Dermis blood vessel endothelial cell (primary cell): ENCODE data around the gene ERCC8. TPM values are rescaled to one million over a fixed set of nuclear protein-coding genes. Genes with fewer than 3 reads are reported as not detected.
A peak's percentile ranks its signal among the peaks of the same experiment; 100 is the strongest.
"Not testable (repeated sequence)": the region's sequence is repeated elsewhere in the genome, so short reads cannot be mapped to it uniquely, and the experiment has no call there.

Source experiments
- DNase-seq: peaks from one replicate; pipeline ENCODE4 v3.0.0; 2010
- total RNA-seq: library from RNA; depleted of rRNA; stranded (reverse); fragments of >200 nt; gene quantifications from 2 replicates; pipeline ENCODE4 v1.2.3, GENCODE V29; 2014

ERCC8 gene, protein sequence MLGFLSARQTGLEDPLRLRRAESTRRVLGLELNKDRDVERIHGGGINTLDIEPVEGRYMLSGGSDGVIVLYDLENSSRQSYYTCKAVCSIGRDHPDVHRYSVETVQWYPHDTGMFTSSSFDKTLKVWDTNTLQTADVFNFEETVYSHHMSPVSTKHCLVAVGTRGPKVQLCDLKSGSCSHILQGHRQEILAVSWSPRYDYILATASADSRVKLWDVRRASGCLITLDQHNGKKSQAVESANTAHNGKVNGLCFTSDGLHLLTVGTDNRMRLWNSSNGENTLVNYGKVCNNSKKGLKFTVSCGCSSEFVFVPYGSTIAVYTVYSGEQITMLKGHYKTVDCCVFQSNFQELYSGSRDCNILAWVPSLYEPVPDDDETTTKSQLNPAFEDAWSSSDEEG
- 23.3 and 23.9 TPM in 2 replicates for total RNA-seq

DNA sequence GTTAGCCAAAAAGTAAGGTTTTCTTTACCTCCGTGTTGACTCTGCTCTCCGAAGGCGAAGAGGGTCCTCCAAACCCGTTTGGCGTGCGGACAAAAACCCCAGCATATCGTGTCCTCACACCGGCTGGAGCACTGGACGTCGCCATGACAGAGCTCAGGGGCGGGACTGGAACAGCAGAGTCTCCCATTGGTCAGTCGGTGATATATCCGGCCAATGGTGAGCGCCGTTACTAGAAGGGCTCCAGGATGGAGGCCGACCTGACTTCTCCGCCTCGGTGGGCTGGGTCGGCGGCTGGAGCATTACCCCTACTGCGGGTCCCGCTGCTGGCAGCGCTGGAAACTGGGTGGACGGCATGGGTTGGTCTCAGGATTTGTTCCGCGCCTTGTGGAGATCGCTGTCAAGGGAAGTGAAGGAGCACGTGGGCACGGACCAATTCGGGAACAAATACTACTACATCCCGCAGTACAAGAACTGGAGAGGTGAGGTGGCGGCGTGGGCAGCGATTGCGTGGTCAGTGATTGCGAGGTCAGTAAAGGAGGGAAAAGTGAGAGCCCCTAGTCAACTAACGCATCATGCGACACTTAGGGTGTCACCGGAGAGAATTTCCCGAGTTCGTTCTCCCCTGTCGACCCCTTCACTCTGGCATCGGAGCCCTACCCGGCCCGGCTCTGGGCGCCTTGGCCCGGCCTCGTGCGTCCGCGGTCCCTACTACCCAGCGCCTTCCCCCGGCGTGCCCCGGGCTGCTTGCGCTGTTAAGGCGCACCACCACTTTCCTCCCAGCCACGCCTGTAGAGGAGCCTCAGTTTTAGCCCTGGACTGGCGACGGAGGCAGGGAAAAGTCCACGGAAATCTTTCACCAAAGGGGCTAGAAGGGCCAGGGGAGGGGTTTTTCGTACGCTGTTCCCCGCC, at the start of gene ERCC8, which contains the start of gene NDUFAF2:
TSS of gene ERCC8 (minus strand) at position 167 of the 909 bp plus-strand sequence. CDS start at position 105, 62 bp downstream.
TSS of gene NDUFAF2 (plus strand) at position 302 of the 909 bp plus-strand sequence. CDS start at position 353, 51 bp downstream.
- peak; percentile 95 for DNase-seq

GRCh38 chr5:60993875-60994571, 49.2 kb upstream of the ERCC8 start:
- no peak for DNase-seq

DNA sequence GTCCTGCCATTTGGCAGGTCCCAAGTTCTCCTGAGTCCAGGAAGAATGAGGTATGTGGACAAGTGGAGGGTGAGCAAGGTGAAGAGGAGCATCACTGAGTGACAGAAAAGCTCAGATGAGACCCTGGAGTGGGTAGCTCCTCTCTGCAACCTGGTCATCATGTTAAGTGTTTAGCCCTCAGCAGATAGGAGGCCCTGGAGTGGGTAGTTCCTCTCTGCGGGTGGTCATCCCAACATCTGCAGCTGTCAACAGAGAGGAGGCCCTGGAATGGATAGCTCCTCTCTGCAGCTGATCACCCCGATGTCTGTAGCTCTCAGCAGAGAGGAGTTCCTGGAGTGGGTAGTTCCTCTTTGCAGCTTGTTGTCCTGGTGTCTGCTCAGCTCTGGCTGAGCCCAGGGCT, 48.6 kb upstream of the ERCC8 start:
- no peak for DNase-seq

- DNase-seq = no peak
These were observed 48.0 kb upstream of the ERCC8 start for GRCh38 chr5:60992871-60993270.

- DNase-seq = no peak
These were observed 44.9 kb upstream of the ERCC8 start for GRCh38 chr5:60989790-60990189.

GRCh38 chr5:60982127-60982526, 37.3 kb upstream of the ERCC8 start:
- DNase-seq = not testable (repeated sequence)

DNA sequence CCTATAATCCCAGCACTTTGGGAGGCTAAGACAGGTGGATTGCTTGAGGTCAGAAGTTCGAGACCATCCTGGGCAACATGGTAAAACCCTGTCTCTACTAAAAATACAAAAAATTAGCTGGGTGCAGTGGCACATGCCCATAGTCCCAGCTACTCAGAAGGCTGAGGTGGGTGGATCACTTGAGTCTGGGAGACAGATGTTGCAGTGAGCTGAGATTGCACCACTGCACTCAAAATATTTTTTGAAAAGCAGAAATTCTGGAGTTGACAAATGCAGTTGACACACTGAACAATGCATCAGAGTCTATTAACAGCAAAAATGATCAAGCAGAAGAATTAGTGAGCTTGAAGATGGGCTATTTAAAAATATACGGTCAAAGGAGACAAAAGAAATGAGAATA, 35.6 kb upstream of the ERCC8 start:
- no peak for DNase-seq

- DNase-seq = no peak
These were observed 34.1 kb upstream of the ERCC8 start for GRCh38 chr5:60978968-60979367.

DNA sequence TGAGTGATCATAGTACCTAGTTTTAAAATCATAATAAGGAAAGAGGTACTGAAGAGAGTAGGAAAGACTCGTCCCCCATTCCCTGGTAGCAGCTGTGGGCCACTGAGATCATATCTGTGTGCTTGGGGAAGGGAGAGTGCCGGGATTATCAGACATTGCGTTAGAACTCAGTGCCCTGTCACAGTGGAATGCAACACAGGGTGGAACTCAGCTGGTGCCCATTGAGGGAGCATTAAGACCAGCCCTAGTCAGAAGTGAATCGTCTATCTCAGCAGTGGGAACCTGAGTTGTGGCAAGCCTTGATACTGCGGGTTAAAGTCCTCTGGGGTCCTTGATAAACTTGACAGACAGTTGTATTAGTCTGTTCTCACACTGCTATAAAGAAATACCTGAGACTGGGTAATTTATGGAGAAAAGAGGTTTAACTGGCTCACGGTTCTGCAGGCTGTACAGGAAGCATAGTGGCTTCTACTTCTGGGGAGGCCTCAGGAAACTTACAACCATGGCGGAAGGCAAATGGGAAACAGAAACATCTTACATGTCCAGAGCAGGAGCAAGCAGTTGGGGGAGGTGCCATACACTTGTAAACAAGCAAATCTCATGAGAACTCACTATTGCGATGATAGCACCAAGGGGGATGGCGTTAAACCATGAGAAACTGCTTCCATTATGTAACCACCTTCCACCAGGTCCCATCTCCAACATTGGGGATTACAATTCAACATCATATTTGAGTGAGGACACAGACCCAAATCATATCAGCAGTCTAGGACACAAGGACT, 33.3 kb upstream of the ERCC8 start:
- DNase-seq = no peak

- no peak for DNase-seq
These were observed 27.4 kb upstream of the ERCC8 start for GRCh38 chr5:60972231-60972630.

DNA sequence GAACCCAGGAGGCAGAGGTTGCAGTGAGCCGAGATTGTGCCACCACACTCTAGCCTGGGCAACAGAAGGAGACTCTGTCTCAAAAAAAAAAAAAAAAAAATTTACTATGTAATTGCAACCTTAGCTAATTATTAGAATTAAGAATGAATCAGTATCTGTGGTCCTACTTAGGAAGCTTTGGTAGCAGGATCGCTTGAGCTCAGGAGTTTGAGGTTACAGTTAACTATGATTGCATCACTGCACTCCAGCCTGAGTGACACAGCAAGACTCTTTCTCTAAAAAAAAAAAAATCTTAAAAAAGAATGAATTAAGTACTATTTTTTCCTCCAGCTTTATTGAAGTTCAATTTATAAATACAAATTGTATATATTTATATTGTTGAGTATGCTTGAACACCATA, 16.8 kb upstream of the ERCC8 start:
- no peak for DNase-seq

- peak; percentile 53 for DNase-seq
These were observed 15.7 kb upstream of the ERCC8 start for GRCh38 chr5:60960591-60960990.

GRCh38 chr5:60959156-60959555, 14.3 kb upstream of the ERCC8 start:
- DNase-seq = peak; percentile 52

GRCh38 chr5:60958712-60959111, 13.8 kb upstream of the ERCC8 start:
- no peak for DNase-seq

DNA sequence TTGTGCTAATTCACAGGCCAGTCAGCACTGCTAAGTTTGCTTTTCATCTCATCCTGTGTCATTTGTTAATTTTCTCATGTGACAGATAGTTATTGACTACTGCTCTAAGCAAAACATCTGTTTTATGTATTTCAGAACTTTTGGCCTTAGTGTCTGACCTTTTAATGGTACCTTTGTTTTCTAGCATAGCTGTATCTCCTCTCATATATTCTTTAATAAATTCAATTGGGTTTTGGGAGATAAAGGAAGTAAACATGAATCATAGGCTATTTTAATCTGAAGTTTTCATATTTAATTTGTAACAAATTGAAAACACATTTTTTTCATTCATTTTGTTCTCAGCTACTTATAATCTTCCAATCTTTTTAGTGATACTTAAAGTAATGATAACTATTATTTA, 13.2 kb upstream of the ERCC8 start:
- no peak for DNase-seq

DNA sequence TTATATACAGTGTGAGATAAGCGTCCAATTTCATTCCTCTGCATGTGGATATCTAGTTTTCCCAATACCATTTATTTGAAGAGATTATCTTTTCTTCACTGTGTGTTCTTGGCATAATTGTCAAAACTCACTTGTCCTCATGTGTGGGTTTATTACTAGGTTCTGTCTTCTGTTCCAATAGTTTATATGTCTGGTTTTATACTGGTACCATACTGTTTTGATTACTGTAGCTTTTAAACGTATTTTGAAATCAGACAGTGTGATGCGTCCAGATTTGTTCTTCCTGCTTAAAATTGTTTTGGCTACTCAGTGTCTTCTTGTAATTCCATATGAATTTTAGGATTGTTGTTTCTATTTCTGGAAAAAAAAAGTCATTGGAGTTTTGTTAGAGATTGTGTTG, 10.4 kb upstream of the ERCC8 start:
- DNase-seq = no peak

GRCh38 chr5:60948738-60949137, 3.9 kb upstream of the ERCC8 start:
- DNase-seq = no peak

- DNase-seq = peak; percentile 65
These were observed 930 bp upstream of the ERCC8 start for GRCh38 chr5:60945813-60946187.

DNA sequence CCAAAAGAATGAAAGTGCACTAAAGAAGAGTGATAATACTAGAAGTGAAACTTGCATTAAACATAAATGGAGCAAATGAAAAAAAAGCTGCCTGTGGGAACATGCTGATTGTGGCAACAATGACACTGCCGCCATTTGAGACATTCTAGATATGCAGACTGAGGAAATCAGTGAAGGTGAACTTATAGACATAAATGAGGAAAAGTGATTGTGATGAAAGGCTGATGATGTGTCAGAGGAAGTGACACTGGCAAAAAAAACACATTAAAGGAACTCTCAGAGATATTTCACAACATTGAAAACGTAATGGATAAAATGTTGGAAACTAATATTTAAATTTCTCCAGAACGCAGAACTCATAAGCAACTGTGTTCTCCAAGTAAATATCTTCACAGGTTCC, 1.2 kb downstream of the ERCC8 start:
- no peak for DNase-seq

- DNase-seq = peak; percentile 16
These were observed 15.8 kb downstream of the ERCC8 start for GRCh38 chr5:60929024-60929423.

DNA sequence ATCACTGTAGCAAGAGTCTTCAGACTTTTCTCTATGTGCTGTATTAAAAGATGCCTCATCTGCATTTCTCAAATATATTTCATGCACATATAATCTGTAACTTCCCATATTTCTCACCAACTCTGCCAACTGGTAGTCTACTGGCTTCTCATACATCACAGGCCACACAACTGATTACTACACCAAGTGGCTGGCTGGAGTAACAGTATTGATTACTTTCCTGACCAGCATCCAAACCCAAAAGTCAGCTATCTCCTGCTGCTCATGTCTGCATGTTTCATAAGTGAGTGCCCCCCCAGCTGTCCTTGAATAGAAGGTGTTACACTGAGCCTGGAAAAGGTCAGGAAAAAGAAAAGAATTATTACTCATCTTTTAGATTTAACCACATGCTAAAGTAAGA, 17.4 kb downstream of the ERCC8 start:
- DNase-seq = no peak

- no peak for DNase-seq
These were observed 26.4 kb downstream of the ERCC8 start for GRCh38 chr5:60918466-60918865.
